GM23248 (cell line): ENCODE measurements around the gene AGPAT3.

Experiments
- EZH2 ChIP-seq: fragments of 200-600 bp; sonication (generic); IDR thresholded peaks from 2 replicates; pipeline ENCODE4 v1.6.1; 2018; ENCODE audit warnings: antibody characterized with exemption, mild to moderate bottlenecking; ENCODE audit not compliant: insufficient read depth, poor library complexity, severe bottlenecking
- EZH2phosphoT487 ChIP-seq: fragments of 200-600 bp; sonication (generic); IDR thresholded peaks from 2 replicates; pipeline ENCODE4 v1.6.1; 2018; ENCODE audit warnings: antibody characterized with exemption, moderate library complexity, mild to moderate bottlenecking, low read depth; ENCODE audit not compliant: insufficient read depth

DNA sequence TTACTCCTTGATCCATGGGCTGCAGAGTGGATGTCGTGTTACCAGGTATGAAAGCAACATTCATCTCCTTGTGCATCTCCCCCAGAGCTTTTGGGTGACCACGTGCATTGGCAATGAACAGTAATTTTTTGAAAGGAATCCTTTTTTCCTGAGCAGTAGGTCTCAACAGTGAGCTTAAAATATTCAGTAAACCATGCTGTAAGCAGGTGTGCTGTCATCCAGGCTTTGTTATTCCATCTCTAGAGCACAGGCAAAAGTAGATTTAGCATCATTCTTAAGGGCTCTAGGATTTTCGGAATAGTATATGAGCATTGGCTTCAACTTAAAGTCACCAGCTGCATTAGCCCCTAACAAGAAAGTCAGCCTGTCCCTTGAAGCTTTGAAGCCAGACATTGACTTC, 27.3 kb downstream of the AGPAT3 start:
- TF ChIP-seq EZH2: no peak
- no peak for TF ChIP-seq EZH2phosphoT487
